B cell (primary cell): ENCODE results near the gene NIN.

Experiments
- EZH2 ChIP-seq: IDR thresholded peaks from 2 replicates; pipeline ENCODE4 v1.6.1; 2012; ENCODE audit warnings: borderline replicate concordance, low read depth, mild to moderate bottlenecking, moderate library complexity, low read length; ENCODE audit not compliant: insufficient read depth, poor library complexity, severe bottlenecking
- TF ChIP-seq, protein P1 (sequence below): fragments of 200-600 bp; IDR thresholded peaks from one replicate; pipeline ENCODE4 v1.8.0; 2022; ENCODE audit warnings: antibody characterized with exemption, mild to moderate bottlenecking

DNA sequence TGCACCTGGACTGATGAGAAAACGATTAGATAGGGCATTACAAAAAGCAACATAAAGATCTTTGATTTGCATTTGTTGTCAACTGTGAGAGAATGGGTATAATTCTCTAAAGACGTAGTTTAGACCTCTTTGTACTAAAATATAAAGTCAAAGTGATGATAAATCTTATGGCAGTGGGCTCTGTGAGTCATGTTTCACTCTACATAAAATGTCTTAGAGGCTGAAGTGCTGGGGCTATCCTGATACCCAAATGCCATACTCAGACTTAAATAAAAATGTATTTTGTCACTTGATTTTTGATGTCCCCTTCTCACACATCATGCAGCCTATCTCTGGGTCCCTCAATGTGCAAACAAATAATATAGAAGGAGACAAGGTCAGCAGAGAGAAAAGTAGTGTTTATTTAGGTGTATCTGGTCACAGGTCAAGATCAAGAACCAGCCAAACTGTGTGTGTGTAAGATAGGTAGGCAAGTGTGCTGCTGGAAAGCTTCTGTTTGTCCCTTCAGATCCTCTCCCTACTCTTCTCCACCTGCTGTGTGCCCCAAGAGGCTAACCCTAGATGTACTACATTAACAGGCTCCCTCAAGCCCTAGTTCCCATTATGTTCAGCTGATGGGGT is 7.0 kb upstream of the NIN start:
- TF ChIP-seq, protein P1, sequence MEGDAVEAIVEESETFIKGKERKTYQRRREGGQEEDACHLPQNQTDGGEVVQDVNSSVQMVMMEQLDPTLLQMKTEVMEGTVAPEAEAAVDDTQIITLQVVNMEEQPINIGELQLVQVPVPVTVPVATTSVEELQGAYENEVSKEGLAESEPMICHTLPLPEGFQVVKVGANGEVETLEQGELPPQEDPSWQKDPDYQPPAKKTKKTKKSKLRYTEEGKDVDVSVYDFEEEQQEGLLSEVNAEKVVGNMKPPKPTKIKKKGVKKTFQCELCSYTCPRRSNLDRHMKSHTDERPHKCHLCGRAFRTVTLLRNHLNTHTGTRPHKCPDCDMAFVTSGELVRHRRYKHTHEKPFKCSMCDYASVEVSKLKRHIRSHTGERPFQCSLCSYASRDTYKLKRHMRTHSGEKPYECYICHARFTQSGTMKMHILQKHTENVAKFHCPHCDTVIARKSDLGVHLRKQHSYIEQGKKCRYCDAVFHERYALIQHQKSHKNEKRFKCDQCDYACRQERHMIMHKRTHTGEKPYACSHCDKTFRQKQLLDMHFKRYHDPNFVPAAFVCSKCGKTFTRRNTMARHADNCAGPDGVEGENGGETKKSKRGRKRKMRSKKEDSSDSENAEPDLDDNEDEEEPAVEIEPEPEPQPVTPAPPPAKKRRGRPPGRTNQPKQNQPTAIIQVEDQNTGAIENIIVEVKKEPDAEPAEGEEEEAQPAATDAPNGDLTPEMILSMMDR: no peak
- TF ChIP-seq EZH2: no peak
